ENCODE measurements around the gene DOCK10.

DOCK10 gene

DNA sequence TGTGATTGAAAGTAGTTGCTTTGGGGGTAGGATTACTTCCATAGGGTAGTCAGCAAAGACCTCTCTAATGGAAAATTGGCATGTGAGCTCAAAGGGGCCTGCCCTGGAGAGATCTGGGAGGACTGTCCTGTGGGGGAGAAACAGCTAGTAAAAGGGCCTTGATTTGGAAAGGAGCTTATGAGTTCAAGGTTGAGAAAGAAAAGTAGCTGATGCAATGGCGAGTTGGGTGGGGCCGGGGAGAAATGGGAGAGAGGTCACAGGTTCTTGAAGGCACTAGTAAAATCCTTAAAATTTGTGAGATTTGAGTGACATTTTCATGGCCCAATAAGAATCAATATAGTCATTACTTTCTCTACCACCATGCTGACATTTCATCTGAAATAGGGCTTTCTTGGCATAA lies 244.1 kb downstream of the DOCK10 start:
- no peak for TF ChIP-seq CTCF (IDR thresholded peaks at IDR 0.05; ENCODE audit: insufficient read depth, low read length, poor library complexity, severe bottlenecking)
- no peak for DNase-seq (ENCODE audit: extremely low read depth, insufficient read length)
- H3K27me3 ChIP-seq (replicated peaks; ENCODE audit: control insufficient read depth, insufficient read depth, low read length), result no peaks in the 10 kb centered on the region
- peaks cover 19% of the 10 kb centered on the region for H3K36me3 ChIP-seq (ENCODE audit: control insufficient read depth, insufficient read depth, low read length)
- no peak overlapping the region for H3K4me3 ChIP-seq (replicated peaks; ENCODE audit: low read depth, low read length)

- Histone ChIP-seq H3K36me3 (ENCODE audit: control insufficient read depth, insufficient read depth, low read length) (peaks cover 14% of the 10 kb centered on the region), H3K27me3 (replicated peaks; ENCODE audit: control insufficient read depth, insufficient read depth, low read length) (no peaks in the 10 kb centered on the region), H3K4me3 (replicated peaks; ENCODE audit: low read depth, low read length) (no peak overlapping the region)
- TF ChIP-seq CTCF (IDR thresholded peaks at IDR 0.05; ENCODE audit: insufficient read depth, low read length, poor library complexity, severe bottlenecking), result no peak
- DNase-seq (ENCODE audit: extremely low read depth, insufficient read length), result no peak
Measured at GRCh38 chr2:224796695-224797305, 245.5 kb downstream of the DOCK10 start.

DNA sequence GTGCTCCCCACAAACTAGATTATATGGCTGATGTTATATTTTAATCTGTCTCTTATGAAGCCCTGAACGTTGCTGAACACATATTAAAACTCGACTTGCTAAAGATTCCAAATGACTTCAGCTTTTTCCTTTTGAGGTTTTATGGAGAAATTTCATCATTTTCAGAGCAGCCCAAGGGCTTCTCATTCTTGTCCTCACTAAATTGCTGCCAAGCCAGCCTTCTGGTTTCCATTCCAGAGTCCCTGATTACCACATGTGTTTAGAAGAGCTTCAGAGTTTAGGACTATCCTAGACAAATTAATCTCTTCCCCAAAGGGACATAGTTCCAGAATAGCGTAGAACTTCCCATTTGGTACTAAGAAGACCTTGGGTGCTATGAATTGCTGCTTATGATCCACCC lies 248.3 kb downstream of the DOCK10 start:
- no peak for DNase-seq (ENCODE audit: extremely low read depth, insufficient read length)
- no peak for TF ChIP-seq CTCF (IDR thresholded peaks at IDR 0.05; ENCODE audit: insufficient read depth, low read length, poor library complexity, severe bottlenecking)
- Histone ChIP-seq H3K27me3 (replicated peaks; ENCODE audit: control insufficient read depth, insufficient read depth, low read length) (no peaks in the 10 kb centered on the region), H3K36me3 (ENCODE audit: control insufficient read depth, insufficient read depth, low read length) (peaks cover 14% of the 10 kb centered on the region), H3K4me3 (replicated peaks; ENCODE audit: low read depth, low read length) (no peak overlapping the region)

GRCh38 chr2:224786848-224787247 lies 255.4 kb downstream of the DOCK10 start:
- H3K36me3 ChIP-seq (ENCODE audit: control insufficient read depth, insufficient read depth, low read length), result peaks cover 7% of the 10 kb centered on the region
- no peak for DNase-seq (ENCODE audit: extremely low read depth, insufficient read length)
- no peaks in the 10 kb centered on the region for H3K27me3 ChIP-seq (replicated peaks; ENCODE audit: control insufficient read depth, insufficient read depth, low read length)

DNA sequence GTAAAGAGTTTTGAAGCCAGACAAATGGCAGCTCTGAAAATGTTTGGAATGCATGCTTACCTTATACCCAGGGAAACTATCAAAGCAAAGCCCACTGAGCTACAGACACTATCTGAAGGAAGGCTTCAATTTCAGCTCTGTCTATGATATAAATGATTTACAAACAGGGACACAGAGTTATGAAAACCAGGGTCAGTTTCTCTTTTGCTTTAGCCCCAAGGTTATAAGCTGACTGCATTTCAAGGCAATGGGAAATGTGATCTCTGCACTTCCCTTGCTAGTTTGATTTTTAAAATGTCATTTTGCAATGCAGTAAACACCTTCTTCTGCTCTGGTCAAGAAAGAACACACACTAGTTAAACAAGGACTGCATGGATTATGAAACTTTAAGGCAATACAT lies 260.9 kb downstream of the DOCK10 start:
- DNase-seq (ENCODE audit: extremely low read depth, insufficient read length), result no peak
- Histone ChIP-seq H3K36me3 (ENCODE audit: control insufficient read depth, insufficient read depth, low read length) (peaks cover 3% of the 10 kb centered on the region), H3K4me3 (replicated peaks; ENCODE audit: low read depth, low read length) (no peak overlapping the region), H3K27me3 (replicated peaks; ENCODE audit: control insufficient read depth, insufficient read depth, low read length) (no peaks in the 10 kb centered on the region)
- no peak for TF ChIP-seq CTCF (IDR thresholded peaks at IDR 0.05; ENCODE audit: insufficient read depth, low read length, poor library complexity, severe bottlenecking)

More at GRCh38 chr2:224786848-224787247, 255.4 kb downstream of the DOCK10 start:
- no peak for TF ChIP-seq CTCF (IDR thresholded peaks at IDR 0.05; ENCODE audit: insufficient read depth, low read length, poor library complexity, severe bottlenecking)
- H3K4me3 ChIP-seq (replicated peaks; ENCODE audit: low read depth, low read length), result no peak overlapping the region

GRCh38 chr2:224780823-224781222 lies 261.4 kb downstream of the DOCK10 start:
- H3K36me3 ChIP-seq (ENCODE audit: control insufficient read depth, insufficient read depth, low read length), result peaks cover 2% of the 10 kb centered on the region
- no peak for TF ChIP-seq CTCF (IDR thresholded peaks at IDR 0.05; ENCODE audit: insufficient read depth, low read length, poor library complexity, severe bottlenecking)
- no peak overlapping the region for H3K4me3 ChIP-seq (replicated peaks; ENCODE audit: low read depth, low read length)
- no peak for DNase-seq (ENCODE audit: extremely low read depth, insufficient read length)
- H3K27me3 ChIP-seq (replicated peaks; ENCODE audit: control insufficient read depth, insufficient read depth, low read length), result no peaks in the 10 kb centered on the region
